ENCODE results near the gene SLC5A12.
"Not testable (repeated sequence)": the region's sequence is repeated elsewhere in the genome, so short reads cannot be mapped to it uniquely, and the experiment has no call there.

Gene SLC5A12

DNA sequence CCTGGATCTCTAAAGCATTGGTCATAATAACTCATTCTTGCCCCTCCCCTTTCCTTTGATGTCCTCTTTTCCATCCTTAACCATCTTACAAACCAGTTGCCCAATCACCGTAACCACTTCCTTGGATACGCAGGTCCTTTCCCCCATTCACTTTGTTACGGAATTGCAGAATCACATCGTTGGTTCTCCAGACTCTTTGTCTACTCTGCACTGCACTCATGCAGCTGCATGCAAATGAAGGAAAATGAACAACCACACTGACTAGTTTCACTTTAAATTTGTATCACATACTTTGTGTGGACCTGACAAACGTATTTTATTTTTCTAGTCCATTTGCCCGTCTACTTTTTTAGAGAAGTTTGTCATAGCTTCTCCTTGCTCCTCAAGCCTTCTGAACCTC is 69.9 kb downstream of the SLC5A12 start:
- no peak for DNase-seq (ENCODE audit: low read depth)

DNA sequence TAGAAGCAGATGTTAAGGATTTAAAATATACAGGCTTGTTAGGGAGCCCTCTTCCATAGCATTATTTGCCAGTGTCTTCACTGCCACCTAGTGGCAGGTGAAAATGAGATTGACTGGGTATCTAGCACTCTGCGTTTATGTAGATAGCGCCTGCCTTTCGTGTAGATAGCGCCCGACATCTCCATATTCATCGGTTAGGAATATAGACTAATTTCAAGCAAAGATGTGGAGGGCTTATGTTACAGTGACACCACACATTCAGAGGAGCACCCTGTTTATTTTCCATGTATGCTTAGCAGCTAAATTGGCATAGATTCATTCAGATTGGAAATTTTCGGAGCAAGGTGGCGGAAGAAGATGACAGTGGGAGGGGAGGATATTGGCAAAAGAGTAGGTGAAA is 72.0 kb downstream of the SLC5A12 start:
- DNase-seq (ENCODE audit: low read depth), result no peak

DNA sequence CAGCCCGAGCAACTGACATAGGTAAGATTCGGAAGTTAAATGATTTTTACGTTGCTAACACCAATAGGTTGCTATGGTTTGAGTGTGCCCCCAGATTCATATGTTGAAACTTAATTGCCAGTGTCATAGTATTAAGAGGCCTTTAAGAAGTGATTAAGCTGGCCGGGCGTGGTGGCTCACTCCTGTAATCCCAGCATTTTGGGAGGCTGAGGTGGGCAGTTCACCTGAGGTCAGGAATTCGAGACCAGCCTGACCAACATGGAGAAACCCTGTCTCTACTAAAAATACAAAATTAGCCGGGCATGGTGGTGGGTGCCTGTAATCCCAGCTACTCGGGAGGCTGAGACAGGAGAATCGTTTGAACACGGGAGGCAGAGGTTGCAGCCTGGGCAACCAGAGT is 78.5 kb downstream of the SLC5A12 start:
- not testable (repeated sequence) for DNase-seq (ENCODE audit: low read depth)

DNA sequence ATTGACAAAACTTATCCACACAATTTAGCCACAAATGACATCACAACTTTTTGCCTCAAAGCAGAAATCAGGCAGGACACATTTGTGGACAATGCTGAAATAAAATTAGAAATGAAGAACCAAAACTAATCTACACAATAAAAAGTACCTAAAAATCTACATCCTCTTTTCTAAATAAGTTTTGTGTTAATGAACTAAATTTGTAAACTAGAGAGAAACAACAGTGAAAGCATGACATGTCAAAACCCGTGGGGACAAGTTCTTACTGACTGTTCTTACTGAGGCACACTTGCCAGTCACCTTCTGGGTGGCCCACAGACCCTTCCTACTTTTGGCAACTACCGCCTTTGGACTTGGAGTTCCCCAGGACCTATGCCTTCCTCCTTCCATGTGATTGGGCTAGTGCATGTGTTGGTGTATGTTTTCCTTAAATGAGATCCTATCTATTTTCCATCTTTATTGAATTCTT is 89.1 kb downstream of the SLC5A12 start:
- no peak for DNase-seq (ENCODE audit: low read depth)

DNA sequence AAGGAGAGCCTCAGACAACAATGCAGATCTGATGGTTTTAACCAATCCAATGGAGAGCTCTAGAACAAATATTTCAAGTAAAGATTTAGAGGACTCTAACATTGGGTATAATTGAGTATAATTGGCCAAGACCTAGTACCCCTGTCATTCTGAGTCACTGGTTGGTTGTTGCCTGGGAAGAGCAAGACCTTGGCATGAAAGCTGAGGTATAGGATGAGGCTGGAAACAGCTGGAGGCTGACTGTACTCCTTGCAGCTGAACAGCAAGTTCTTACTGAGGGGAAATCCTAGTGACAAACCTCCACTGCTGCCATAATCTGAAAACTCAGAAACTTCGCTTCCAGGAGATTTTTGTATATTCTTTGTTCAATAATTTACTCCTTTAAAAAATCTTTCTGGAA is 95.5 kb downstream of the SLC5A12 start:
- no peak for DNase-seq (ENCODE audit: low read depth)

DNA sequence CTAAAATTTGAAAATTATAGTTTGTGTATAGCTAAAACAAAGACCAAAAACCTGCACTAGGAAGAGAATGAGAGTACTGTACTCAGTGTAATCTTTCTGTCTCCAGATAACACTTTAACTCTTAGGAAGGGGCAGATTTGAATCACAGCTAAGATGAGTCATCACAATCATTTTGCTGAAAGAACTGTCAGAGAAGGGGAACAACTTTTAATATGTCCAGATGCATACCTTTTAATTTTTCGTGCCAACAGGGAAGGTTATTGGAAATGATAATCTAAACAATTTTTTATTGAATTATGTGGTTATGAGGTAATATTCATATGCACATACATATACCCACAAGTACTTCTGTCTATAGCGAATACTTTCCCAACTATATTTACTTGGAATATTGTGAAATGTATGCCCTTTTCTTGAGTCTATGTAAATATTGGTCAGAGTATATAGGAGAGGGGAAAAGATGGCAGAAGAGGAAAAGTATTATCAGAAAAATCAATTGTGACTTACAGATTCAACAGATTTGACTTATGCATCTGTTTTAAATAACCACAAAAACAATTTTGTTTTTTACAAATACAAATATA is 98.7 kb downstream of the SLC5A12 start:
- DNase-seq (ENCODE audit: low read depth), result no peak

DNA sequence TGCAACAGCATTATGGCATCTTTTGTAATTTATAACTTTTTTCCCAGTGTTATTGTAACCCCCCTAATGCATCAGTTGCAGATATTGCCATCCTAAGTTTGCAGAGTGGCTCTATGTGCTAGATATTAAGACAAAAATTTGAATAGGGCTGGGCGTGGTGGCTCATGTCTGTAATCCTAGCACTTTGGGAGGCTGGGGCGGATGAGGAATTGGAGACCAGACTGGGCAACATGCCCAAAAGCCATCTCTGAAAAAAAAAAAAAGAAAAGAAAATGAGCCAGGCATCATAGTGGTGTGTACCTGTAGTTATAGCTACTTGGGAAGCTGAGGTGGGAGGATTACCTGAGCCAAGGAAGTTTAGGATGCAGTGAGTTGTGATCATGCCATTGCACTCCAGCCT is 99.7 kb downstream of the SLC5A12 start:
- no peak for DNase-seq (ENCODE audit: low read depth)

DNA sequence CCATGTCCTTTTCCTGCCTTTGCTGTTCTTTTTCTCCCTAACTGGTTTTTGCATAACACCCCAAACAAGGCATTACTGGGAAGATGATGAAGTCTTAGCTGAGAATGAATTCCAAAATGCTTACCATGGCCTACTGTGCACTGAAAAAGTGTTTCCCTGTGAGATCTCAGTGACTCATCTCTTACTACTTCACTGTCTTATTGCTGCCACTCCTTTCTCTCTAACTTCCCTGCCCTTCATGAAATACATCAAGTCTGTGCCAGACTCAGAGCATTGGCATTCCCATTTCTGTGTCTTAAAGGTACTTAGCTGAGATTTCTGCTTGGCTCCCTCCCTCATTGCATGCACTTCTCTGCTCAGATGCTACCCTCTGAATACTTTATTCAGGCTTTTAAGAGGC is 100.7 kb downstream of the SLC5A12 start:
- DNase-seq (ENCODE audit: low read depth), result no peak

DNA sequence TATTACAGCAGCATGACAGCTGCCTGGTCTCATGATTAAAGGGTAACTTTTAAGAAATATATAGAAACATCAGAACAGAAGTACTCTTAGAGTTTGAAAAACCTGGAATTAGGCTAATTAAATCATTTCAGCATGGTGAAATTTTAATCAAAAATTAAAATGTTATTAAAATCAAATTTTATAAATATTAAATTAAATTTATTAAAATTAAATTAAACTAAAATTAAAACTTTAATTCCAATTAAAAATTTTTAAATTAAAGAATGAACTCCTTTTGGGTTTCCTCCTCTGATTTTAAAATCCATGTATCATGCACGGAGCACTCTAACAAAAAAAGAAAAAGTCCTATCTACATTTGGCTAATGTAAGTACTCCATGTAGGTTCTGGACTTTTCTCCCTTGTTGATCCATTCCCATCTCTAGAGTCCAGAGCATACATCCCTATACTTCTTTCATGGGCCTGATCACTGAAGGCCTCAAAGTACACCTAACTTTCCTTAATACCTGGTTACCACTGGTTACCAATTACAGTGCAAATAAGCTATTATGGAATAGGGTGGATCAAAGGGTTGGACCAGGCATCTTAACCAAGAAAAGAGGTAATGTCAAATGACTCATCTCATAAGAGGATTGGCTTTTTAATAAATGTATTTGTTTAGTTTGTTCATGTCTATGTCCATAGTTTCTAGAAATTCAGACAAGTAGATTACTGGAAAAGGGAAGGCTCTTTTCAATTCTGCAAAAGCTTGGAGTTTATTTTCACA is 101.4 kb downstream of the SLC5A12 start:
- no peak for DNase-seq (ENCODE audit: low read depth)

DNA sequence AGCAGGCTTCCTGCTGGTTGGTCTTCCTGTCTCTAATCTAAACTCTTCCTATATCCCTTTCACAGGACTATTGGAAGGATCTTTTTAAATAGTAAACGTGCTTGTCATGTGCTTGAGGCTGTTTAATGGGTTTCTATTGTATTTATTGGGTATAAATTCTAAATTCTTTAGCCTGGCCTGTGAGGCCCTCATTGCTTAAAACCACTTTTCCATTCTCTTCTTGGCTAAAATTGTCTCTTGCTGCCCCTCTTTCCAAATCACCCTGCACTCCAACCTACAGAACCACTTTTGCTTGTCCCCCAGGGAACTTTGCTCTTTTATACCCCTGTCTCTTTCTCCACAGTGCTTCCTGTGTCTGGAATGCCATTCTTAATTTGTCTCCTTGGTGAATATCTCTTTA is 103.4 kb downstream of the SLC5A12 start:
- no peak for DNase-seq (ENCODE audit: low read depth)

All from activated T-cell treated with anti-CD3 and anti-CD28 coated beads for 1 hour (primary cell).